Smooth muscle cell of the brain vasculature (primary cell): ENCODE measurements around the gene TCF7L2.
A peak's percentile ranks its signal among the peaks of the same experiment; 100 is the strongest.

Source experiments
- DNase-seq: peaks from one replicate; pipeline ENCODE4 v3.0.0-alpha.2; 2012; ENCODE audit warnings: low read depth, low spot score

The TCF7L2 gene

GRCh38 chr10:112964482-112964881, 14.4 kb downstream of the TCF7L2 start:
- DNase-seq, result no peak

- no peak for DNase-seq
These were observed 16.3 kb downstream of the TCF7L2 start for GRCh38 chr10:112966194-112966855.

- no peak for DNase-seq
These were observed 17.2 kb downstream of the TCF7L2 start for GRCh38 chr10:112967200-112967599.

DNA sequence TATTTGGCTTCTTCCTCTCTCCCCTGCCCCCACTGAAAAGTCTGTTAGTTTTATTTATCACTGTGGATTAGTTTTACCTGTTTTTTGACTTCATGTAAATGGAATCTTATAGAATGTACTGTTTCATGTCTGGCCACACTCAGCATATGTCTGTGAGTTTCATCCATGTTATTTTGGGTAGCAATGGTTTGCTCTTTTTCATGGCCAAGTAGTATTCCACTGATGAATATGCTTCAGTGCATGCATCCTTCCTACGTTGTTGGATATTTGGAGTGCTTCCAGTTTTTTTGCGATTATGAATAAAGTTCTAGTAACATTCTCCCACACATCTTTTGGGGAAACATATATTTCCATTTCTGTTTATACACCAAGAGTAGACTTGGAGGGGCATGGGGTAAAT, 19.1 kb downstream of the TCF7L2 start:
- no peak for DNase-seq

DNA sequence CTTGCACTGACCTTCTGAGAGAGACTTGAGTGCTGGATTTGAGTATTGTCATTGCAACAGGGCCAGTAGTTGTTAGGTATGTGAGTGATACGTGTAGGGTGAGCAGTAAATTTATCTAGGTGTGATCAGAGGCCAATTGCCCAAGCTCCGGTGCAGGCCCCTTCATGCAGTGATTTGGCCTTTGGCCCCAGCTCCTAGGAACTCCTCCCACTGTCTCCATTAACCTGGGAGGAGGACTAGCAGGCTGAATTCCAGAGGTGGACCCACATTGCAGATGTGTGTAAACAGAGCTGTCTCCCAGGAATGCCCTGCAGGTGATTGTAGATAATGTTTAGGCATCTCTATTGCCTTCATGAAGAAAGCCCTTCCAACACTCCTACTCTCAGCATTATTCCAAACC, 19.5 kb downstream of the TCF7L2 start:
- no peak for DNase-seq

DNA sequence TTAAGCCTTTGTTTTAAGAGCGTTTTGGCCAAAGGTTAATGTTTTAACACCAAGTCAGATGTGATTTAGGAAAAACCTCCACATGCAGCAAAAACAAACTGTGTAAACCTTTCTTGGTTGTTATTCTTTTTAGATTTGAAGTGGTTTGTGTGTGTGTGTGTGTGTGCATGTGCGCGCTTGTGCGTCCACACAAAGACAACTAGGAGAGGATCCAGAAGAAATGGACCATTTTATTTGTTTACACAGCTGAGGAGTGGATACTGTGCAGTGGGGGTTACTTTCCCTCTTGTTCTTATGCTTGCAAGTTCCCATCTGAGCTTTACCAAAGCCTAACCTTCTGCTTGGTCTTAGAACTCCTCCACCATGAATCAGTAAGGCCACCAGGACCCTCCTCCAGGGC, 20.0 kb downstream of the TCF7L2 start:
- peak; percentile 57 for DNase-seq

GRCh38 chr10:112972606-112973005, 22.6 kb downstream of the TCF7L2 start:
- DNase-seq, result no peak

- DNase-seq, result no peak
These were observed 23.0 kb downstream of the TCF7L2 start for GRCh38 chr10:112973046-112973445.

- DNase-seq, result no peak
These were observed 23.8 kb downstream of the TCF7L2 start for GRCh38 chr10:112973805-112974204.

DNA sequence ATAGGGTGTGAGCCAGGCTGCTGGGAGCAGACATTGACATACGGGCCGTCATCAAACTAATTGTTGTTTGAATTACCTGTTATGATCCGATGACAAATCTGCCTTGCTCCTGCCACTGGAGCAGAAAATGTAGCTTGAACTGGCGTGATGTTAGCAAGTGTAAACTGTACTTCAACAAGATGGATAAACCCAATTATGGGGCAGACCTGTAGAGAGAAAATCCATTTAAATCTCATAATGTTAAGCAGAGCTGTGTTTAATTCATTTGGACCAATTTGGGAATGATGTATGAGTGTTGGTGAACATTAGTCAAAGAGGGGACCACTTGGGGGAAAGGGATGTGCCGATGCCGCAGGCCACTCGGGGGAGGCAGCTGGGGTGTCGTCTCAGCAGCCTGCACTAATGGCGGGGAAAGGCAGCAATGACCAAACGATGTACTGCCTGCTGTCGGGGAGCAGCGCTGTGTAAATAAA, 27.4 kb downstream of the TCF7L2 start:
- DNase-seq, result no peak

DNA sequence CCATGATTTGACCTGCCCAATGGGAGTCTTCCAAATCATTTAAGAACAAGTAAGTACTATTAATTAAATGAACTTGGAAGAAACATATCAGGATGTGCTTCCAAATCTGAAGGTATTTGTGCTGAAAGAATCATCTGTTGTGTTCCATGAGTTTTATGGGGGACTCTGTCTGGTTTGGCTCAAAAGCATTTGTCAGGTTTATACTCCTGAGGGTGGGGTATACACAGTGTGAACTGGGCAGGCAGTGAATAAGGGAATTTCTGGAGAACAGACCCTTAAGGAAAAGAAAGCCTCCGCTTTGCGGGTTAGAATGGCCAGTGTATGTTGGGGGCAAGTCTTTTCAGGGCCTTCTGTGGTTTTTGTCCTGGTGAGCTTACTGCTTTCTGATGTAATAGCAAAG, 29.9 kb downstream of the TCF7L2 start:
- DNase-seq, result no peak

GRCh38 chr10:112980937-112981336, 30.9 kb downstream of the TCF7L2 start:
- no peak for DNase-seq

GRCh38 chr10:112981553-112981952, 31.5 kb downstream of the TCF7L2 start:
- DNase-seq, result no peak

- DNase-seq, result no peak
These were observed 33.5 kb downstream of the TCF7L2 start for GRCh38 chr10:112983444-112984056.

DNA sequence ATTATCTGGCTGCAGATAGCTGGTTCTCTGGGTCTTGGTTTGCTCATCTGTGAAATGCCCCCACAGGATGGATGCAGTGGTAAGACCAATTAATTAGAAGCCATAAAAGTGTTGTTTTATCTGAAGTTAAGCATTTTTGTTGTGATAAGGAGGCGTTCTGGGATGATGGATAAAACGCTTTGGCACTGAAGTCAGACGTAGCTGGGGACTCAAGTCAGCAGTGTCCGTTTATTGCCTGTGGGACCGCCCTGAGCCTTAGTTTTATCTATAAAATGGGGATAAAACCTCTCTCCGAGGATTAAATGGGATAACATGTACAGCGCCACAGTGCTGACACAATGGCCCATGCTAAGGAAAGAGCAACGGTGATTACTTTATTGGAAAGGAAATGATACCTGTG, 34.7 kb downstream of the TCF7L2 start:
- no peak for DNase-seq

DNA sequence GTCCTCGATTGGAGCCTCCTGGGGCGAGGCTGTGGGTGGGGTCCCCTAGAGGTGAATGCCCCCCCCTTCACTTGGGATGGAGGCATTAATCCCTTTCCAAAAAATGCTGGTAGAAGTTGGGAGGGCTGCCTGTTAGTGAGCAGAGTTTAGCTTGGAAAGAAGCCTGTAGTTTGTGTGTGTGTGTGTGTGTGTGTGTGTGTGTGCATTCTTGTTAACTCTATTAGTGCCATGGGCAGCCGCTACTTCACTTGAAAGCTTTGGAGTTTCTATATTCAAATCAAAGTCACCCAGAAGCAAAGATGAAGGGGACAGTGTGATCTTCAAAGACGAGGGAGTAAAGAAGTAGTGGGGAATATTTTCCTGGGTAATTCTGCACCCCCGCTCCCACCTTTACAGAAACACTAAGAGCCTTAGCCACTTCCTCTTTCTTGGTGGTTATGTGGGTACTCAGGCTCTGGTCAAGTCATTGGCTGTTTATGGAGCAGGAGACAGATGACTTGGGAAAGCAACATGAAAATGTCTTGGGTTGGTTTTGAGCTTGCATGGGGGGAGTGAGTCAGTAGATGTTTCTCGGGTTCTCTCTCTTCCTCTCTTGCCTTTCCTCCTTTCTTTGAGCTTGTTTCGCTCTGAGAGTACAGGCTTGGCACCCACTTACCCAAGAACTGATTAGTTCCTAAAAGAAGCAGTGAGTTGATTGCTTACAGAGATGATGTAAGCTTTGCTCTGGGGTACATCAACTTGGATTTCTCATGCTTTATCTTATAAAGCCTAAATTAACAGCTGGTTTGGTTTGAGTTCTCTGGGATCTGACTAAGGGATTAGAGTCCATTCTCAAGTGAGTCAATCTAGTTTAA, 35.9 kb downstream of the TCF7L2 start:
- no peak for DNase-seq

GRCh38 chr10:112986544-112987190, 36.6 kb downstream of the TCF7L2 start:
- DNase-seq, result no peak

DNA sequence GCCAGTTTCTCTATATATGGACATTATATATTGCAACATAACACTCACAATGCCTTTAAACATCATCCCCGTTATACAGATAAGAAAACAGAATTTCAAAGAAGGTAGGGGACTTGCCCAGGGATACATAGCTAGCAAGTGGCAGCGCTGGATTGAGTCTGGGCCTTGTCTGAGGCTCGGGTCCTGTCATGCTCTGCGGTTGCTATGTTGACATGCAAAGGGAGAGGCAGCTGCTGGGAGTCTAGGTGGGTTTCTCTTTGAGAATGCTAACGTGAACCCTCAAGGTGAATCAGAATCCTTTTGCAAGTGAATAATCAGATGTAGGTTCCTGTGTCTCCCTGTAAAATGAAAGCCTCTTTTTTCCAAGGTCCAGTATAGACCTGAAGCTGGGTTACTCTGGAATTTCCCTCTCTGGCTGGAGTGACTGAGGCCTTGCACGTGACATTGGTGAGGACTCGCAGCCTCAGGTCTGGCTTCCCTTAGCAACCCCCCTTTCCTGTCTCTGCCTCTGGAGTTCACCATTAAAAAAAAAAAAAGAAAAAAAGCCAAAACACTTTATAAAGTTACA, 38.9 kb downstream of the TCF7L2 start:
- no peak for DNase-seq

- DNase-seq, result no peak
These were observed 39.8 kb downstream of the TCF7L2 start for GRCh38 chr10:112989826-112990225.

DNA sequence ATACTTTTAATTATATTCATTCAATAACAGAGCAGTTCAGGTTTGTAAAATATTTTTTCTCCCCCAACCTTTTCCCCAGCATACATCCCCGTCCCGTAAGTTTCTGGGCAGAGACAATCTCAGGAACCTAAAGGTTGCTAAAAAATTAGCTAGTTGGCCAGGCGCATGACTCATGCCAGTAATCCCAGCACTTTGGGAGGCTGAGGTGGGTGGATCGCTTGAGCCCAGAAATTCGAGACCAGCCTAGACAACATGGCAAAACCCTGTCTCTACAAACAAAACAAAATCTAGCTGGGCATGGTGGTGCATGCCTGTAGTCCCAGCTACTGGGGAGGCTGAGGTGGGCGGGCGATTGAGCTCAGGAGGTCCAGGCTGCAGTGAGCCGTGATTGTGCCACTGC, 40.2 kb downstream of the TCF7L2 start:
- no peak for DNase-seq

- no peak for DNase-seq
These were observed 41.9 kb downstream of the TCF7L2 start for GRCh38 chr10:112991888-112992491.
